Right hindlimb (tissue), 1 donor: Measurements from ENCODE around the gene PF4V1.

Experiments
- DNase-seq: peaks from one replicate; pipeline ENCODE4 v3.0.0-alpha.2; 2018

The PF4V1 gene

GRCh38 chr4:73847526-73848182 lies 5.4 kb upstream of the PF4V1 start:
- no peak for DNase-seq

GRCh38 chr4:73848183-73848777 lies 4.8 kb upstream of the PF4V1 start:
- DNase-seq: no peak

GRCh38 chr4:73850261-73850970 lies 2.7 kb upstream of the PF4V1 start:
- DNase-seq: no peak

GRCh38 chr4:73851293-73851692 lies 1.8 kb upstream of the PF4V1 start:
- no peak for DNase-seq

- no peak for DNase-seq
Measured at GRCh38 chr4:73852771-73853170, 325 bp upstream of the PF4V1 start.

GRCh38 chr4:73853718-73854473 lies 800 bp downstream of the PF4V1 start:
- no peak for DNase-seq

- DNase-seq: no peak
Measured at GRCh38 chr4:73855406-73855805, 2.3 kb downstream of the PF4V1 start.

GRCh38 chr4:73856518-73856917 lies 3.4 kb downstream of the PF4V1 start:
- DNase-seq: no peak

GRCh38 chr4:73859614-73860088 lies 6.6 kb downstream of the PF4V1 start:
- no peak for DNase-seq

- DNase-seq: no peak
Measured at GRCh38 chr4:73860181-73860580, 7.1 kb downstream of the PF4V1 start.

DNA sequence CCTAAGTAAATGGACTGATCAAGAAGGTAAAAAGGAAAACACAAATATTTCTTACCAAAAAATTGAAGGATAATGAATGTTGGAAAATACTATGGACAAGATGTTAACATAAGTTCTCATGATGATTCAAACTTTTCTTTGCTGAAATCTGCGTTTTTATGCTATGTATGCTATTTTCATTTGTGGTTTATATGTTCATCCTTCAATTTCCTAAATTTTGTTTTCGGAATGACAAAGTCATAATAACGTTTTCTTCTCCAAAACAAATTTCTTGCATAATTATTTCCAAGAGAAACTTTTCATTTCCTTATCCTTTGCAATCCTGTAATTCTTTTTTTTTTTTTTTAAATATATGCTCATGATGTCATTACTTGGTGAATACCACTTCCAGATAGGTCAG lies 7.8 kb downstream of the PF4V1 start:
- DNase-seq: no peak

DNA sequence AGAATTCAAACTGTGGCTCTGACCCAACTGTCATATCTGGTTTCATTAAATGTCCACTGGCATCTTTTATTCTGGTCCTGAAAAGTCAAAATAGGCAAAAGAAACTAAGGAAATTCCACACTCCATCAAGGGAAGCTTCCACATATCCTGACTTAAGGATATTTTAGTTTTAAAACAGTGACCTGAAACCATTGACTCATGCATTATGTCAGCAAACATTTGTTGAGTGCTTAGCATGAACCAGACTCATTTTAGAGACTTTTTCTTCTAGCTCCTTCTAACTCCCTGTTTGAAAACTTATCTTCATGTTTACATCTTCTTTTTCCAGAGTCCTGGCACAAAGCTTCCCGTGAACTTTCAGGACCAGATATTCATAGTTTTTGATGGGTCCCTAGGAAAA lies 9.2 kb downstream of the PF4V1 start:
- no peak for DNase-seq

GRCh38 chr4:73864365-73864764 lies 11.3 kb downstream of the PF4V1 start:
- no peak for DNase-seq

- no peak for DNase-seq
Measured at GRCh38 chr4:73864961-73865360, 11.9 kb downstream of the PF4V1 start.

DNA sequence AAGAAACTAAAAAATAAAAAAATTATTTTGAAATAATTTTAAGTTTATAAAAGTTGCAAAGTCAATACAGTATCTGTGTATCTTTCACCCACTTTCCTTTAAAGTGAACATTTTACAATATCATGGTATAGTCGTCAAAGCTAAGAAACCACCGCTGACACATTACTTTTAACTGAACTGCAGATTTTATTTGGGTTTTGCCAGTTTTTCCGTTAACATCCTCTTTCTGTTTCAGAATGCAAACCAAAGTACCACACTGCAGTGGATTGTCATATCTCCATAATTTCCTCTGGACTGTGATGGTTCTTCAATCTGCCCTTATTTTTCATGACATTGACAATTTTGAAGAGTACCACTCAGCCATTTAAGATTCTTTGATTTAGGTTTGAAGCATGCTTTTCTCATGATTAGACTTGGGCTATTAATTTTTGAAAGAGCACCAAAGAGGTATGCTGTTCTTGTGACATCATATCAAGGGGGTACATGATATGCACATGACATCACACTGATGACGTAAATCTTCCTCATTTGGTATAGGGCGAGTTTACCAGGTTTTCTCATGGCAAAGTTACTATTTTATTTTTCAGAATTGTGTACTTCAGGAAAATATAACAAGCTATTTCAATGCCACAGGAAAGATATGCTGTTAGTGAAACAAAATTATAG lies 12.5 kb downstream of the PF4V1 start:
- no peak for DNase-seq

- no peak for DNase-seq
Measured at GRCh38 chr4:73866246-73866645, 13.2 kb downstream of the PF4V1 start.

- no peak for DNase-seq
Measured at GRCh38 chr4:73867783-73868182, 14.7 kb downstream of the PF4V1 start.

- no peak for DNase-seq
Measured at GRCh38 chr4:73868206-73869129, 15.4 kb downstream of the PF4V1 start.

DNA sequence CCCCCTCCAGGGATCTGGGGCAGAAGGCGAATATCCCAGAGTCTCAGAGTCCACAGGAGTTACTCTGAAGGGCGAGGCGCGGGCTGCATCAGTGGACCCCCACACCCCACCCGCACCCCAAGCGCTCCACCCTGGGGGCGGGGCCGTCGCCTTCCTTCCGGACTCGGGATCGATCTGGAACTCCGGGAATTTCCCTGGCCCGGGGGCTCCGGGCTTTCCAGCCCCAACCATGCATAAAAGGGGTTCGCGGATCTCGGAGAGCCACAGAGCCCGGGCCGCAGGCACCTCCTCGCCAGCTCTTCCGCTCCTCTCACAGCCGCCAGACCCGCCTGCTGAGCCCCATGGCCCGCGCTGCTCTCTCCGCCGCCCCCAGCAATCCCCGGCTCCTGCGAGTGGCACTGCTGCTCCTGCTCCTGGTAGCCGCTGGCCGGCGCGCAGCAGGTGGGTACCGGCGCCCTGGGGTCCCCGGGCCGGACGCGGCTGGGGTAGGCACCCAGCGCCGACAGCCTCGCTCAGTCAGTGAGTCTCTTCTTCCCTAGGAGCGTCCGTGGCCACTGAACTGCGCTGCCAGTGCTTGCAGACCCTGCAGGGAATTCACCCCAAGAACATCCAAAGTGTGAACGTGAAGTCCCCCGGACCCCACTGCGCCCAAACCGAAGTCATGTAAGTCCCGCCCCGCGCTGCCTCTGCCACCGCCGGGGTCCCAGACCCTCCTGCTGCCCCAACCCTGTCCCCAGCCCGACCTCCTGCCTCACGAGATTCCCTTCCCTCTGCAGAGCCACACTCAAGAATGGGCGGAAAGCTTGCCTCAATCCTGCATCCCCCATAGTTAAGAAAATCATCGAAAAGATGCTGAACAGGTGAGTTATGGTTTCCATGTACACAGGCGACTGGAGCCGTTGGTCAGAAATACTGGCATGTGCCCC lies 16.3 kb downstream of the PF4V1 start, which contains the start of gene CXCL1:
TSS of gene CXCL1 (plus strand) at position 264 of the 926 bp plus-strand sequence. CDS start at position 342, 78 bp downstream.
- DNase-seq: peak; percentile 27

DNA sequence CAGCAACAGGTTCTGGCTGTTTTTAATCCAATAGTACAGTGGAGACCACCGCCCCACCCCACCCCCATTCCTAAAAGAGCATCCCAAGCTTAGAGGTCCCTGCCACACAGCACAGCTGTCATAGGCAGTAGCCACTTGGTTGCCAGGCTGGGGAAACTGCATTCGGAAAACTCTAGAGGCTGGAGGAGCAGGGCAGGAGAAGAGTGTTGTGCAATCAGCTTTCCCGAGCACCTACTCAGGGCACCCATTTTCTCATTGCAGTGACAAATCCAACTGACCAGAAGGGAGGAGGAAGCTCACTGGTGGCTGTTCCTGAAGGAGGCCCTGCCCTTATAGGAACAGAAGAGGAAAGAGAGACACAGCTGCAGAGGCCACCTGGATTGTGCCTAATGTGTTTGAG lies 17.2 kb downstream of the PF4V1 start:
- no peak for DNase-seq
